ENCODE measurements around the gene FAP.

The FAP gene

DNA sequence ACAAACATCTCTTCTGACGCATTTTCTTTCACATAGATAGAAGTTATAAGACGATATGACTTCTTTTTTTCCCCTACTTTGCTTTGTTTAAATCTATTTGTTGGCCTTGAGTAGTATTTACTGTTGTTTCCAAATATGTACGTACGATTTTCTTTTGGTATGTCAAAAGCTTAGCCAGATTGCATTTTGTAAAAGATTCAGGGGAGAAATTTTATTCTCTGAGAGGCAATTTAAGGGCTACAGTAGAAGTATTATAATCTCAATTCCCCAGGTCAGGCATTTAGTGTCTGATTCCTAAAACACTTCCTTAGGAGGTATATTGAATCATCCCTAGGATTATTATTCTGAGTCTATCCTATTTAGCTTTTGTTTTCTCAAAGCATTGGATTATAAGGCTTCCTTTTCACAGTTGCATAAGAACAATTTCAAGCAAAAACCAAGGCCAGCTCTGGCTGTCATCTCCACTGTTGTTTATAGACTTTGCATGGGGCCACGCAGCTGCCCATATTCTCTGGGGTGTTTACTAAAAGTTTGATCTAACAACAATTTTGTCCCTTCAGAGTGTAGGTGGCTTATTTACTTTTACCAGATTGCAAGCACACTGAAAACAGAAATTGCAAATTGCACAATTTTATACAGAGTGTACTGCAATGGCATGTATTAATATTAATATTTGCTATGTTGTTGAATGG, 57.6 kb downstream of the FAP start:
- no peak for DNase-seq (ENCODE audit: low read depth)

GRCh38 chr2:162184821-162185450, 58.3 kb downstream of the FAP start:
- DNase-seq (ENCODE audit: low read depth): no peak

DNA sequence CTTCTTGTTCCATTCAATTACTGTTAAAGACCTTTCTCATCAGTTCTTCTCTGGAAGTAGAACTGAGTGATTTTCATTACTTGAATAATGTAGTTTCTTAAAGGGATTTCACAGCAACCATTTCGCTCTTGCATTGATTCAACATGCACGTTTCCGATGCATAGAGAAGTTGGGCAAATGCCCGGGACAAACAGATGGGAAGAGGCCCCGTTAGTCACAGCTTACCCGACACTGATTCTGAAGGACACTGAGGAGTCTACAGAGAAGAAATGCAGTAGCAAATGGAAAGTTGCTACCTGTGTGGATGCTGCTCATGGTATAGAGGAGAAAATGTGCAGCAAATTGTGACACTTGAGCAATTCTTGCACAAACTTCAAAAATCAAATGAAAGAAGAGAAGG, 58.9 kb downstream of the FAP start:
- no peak for DNase-seq (ENCODE audit: low read depth)

DNA sequence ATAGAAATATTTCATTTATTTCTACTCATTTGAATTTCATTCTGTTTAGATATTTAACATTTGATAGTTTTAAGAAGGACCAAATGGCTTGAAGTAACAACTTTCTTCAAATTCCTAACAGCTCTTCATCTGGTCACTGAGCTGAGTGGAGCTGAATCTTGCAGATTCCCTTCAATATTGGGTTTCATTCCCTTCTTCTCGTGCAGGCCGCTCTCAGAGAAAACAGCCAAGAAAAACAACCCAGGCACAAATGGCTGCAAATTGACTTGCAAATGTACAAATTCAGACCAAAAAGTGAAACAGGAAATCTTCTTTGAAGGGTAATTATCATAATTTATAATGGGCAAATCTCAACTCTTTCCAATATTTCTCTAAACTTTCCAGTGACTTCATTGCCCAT, 60.9 kb downstream of the FAP start:
- no peak for DNase-seq (ENCODE audit: low read depth)

DNA sequence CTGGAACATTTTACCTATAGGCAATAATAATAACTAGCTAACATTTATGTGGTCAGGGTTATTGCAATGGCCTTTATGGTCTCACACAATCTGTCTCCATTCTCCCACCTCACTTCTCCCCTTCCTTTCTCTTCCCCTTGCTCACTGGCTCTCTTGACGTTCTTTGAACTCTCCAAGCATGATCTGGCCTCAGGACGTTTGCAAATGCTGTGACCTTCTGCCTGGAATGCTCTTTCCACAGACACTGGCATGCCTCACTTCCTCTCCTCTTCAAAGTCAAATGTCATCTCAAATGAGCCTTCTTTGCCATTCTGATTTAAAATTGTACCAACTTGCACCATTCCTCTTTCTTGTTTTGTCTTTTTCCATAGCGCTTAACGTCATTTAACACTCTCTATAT, 65.9 kb downstream of the FAP start:
- DNase-seq (ENCODE audit: low read depth): no peak

DNA sequence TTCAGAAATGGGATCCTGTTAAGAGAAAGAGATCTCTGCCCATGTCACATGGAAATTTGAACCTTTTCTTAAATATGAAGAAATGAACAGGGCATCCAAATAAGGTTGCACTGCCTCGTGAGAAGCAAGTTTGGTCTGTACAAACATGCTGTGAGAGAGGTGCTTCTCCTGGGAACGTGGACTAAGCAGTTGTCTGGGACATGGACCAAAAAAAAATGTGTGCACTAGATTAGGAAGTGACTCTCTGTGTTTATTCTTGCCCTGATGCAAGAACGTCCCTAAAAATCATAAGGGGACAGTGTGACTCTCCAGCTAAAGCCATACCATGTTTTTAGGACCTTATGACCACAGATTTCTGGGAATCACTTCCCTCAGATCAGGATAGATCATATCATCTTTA, 67.5 kb downstream of the FAP start:
- no peak for DNase-seq (ENCODE audit: low read depth)

DNA sequence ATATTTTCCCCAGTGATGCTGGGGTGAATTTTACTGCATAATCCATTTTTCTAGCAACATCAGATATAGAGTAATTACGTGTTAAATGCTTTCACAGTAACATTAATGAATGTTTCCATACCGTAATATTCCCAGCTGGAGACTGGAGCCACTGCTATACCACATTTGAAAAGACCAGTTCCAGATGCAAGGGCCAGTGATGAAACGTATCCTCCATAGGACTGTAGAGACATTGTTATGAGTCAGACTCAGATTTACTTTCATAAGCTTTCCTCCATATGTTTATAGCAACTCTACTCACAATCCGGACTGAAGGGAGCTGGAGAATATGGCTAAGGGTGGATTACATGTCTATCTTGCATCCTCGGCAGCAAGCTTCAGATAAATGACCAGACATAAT, 68.5 kb downstream of the FAP start:
- no peak for DNase-seq (ENCODE audit: low read depth)

- DNase-seq (ENCODE audit: low read depth): no peak
Observed at GRCh38 chr2:162172802-162173370, 70.4 kb downstream of the FAP start.

- DNase-seq (ENCODE audit: low read depth): no peak
Observed at GRCh38 chr2:162166745-162167144, 76.5 kb downstream of the FAP start.

- DNase-seq (ENCODE audit: low read depth): no peak
Observed at GRCh38 chr2:162166174-162166573, 77.1 kb downstream of the FAP start.

DNA sequence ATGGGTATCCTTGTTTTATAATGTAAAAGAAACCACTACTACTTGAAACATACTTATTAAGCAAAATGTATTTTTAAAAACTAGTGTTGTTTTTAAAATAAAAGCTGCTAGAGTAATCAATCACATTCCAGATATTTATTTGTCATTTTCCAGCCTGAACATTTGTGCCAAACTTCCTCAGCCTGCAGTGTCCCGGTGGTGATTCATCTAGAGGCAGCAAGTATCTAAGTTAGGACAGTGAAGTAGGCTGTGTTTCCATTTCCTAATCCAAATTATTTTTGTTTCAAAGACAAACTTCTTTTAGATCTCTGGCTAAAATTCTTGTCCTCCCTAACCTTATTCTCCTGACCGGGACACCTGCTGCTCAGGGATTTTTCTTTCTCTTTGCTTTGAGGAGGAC, 78.4 kb downstream of the FAP start:
- DNase-seq (ENCODE audit: low read depth): no peak

DNA sequence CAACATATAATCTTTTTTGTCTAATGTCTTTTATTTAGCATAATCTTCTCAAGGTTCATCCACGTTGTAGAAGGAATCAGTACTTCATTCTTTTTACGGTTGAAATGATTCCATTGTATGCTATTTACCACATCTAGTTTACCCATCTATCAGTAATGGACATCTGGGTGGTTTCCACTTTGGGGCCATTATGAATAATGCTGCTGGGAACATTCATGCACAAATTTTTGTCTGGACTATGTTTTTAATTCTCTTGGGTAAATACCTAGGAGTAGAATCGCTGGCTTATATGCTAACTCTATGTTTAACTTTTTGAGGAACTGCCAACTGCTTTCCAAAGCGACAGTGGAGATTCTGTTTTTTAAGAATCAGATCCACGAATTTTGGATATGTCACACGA, 83.8 kb downstream of the FAP start:
- no peak for DNase-seq (ENCODE audit: low read depth)

DNA sequence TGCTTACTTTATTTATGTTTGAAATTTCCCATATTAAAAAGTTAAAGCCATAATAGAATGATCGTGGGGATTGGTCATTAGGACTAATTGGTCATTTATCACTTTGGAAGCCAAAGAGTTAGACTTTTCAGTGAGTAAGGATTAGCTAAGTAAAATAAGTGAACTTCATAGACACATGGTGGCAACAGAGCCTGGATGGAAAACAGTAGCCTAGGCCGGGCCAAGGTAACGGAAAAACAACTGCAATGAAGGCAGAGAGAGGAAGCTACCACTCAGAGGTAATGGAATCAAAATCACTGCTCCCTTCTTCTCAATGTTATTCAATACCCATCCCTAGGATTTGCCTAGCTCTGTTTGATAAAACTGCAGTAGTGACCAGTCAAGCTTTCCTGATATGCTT, 87.1 kb downstream of the FAP start:
- DNase-seq (ENCODE audit: low read depth): no peak

DNA sequence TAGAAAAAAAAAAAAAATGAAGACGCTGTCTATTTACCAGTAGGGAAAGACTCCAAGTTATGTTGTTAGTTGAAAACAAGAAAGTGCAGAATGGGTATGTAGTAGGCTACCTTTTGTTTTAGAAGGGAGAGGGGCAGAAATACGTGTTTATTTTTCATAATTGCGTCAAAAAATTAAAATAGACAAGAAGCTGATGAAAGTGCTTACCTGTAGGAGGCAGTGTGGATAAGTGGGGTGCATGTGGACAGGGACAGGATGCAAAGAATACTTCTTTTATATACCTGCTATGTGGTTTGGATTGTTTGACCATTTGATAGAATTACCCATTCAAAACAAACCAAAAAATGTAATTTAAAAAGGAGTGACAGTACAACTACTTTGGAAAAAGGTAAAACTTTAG, 88.2 kb downstream of the FAP start:
- DNase-seq (ENCODE audit: low read depth): no peak

DNA sequence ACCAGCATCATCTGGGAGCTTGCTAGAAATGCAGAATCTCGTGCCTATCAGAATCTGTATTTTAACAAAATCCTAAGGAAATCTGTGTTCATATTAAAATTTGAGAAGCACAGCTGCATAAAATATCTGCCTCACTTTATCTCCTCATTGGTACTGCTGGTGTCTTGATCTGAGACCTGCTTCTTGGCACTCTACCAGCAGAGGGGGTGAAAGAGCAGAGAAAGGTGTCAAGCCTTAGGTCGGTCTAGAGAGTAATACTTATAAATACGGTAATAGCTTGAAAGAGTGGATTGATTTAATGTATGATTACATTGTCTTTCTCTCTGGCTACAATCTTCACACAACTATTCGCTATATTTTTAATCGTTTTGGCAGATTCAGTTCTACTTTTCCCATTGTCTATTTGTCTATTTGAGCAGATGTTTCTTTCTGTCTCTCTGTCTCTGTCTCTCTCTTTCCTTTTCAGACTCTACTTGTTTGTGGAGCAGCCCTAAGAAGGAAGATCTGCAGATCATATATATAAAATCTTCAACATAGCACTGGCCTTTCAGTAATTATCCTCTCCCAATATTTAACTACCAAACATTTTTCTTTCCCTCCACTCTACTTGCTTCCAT, 89.5 kb downstream of the FAP start:
- peak; percentile 1 for DNase-seq (ENCODE audit: low read depth)

DNA sequence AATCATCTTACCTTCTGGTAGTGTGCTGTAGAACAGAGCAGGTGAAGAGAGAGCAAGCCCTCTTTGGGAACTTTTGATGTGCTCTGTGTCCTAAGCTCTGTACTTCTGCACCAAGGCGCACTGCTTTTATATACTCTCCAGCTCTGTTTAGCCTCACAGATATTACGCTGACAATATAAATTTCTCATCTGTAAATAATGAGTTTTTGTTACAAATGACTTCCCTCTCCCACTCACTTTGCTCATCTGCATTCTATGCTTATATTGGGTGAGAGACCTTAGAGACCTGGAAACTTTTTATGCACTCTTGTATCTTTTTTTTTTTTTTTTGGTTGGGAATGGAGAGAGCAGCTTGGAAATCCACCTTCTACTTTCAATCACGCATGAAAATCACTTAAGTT, 91.1 kb downstream of the FAP start, which contains the start of gene GCG:
Gene GCG (minus strand): TSS at position 101 of the 400 bp plus-strand sequence. CDS start 3,069 bp downstream, outside the sequence.
- DNase-seq (ENCODE audit: low read depth): no peak

GRCh38 chr2:162149940-162150339, 93.3 kb downstream of the FAP start:
- no peak for DNase-seq (ENCODE audit: low read depth)

- no peak for DNase-seq (ENCODE audit: low read depth)
Observed at GRCh38 chr2:162149466-162149865, 93.8 kb downstream of the FAP start.

DNA sequence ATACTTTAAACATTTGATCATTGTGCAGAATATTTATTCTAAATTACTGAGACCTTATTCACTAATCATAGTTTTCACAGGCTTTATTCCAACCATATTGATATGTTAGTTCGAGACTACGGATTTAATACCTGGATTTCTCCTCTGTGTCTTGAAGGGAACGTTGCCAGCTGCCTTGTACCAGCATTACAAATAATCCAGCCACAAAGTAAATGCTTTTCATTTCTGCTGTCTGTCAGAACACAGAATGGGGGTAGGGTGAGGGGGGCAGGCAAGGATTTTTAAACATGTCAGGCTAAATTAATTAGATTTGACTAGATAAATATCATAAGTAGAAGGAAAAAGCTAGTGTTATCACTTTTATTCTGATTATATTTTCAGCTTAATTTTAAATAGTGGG, 94.3 kb downstream of the FAP start:
- DNase-seq (ENCODE audit: low read depth): no peak

DNA sequence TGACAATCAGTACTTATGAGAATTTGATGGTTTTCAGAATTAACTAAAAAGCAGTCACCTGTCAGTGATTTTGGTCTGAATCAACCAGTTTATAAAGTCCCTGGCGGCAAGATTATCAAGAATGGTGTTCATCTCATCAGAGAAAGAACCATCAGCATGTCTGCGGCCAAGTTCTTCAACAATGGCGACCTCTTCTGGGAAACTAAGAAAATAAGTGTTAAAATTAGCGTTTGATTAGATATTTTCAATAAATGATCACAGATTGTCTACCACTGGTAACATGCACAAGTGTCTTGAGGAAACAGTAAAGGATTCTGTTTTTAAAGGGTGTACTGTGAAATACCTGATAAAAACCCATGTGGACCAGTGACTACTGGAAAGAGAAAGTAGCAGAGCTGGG, 99.3 kb downstream of the FAP start:
- DNase-seq (ENCODE audit: low read depth): no peak

GRCh38 chr2:162138310-162138709, 104.9 kb downstream of the FAP start:
- no peak for DNase-seq (ENCODE audit: low read depth)

DNA sequence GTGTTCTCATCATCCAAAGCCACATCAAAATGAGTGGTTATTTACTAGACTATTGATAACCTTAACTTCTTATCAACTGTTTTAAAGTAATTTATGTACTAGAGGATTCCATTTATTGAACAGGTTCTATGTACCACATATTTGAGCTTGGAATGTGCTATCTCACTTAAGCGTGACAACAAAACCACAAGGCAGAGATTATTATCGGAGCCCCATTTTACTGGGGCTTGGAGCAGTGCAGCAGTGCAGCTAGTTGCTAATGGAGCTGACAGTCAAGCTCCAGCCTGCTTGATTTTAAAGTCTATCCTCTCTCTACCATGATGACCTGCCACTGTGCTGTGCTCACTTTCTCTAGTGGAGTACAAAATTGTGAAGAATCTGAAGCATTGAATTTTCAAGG, 115.8 kb downstream of the FAP start:
- no peak for DNase-seq (ENCODE audit: low read depth)

- no peak for DNase-seq (ENCODE audit: low read depth)
Observed at GRCh38 chr2:162126527-162126926, 116.7 kb downstream of the FAP start.

Data from stimulated activated CD8-positive, alpha-beta memory T cell treated with anti-CD3 and anti-CD28 coated beads, Interleukin-12 subunit alpha, Interleukin-12 subunit beta, amount 100 ng/mL, for 4 hours (primary cell).